Ishikawa (cell line): ENCODE data around the gene LGR6.

Experiments used
- EP300 ChIP-seq: IDR thresholded peaks from 2 replicates; pipeline ENCODE4 v1.6.1; 2012; ENCODE audit warnings: borderline replicate concordance
- FOXM1 ChIP-seq: IDR thresholded peaks from 2 replicates; pipeline ENCODE4 v1.6.1; 2012; ENCODE audit warnings: low read depth, borderline replicate concordance
- NFIC ChIP-seq: IDR thresholded peaks from 2 replicates; pipeline ENCODE4 v1.6.1; 2012
- TAF1 ChIP-seq: IDR thresholded peaks from 2 replicates; pipeline ENCODE4 v1.6.1; 2012; ENCODE audit warnings: low read depth, mild to moderate bottlenecking
- YY1 ChIP-seq: IDR thresholded peaks from 2 replicates; pipeline ENCODE4 v1.6.1; 2012; ENCODE audit warnings: low read depth
- TF ChIP-seq, protein P1 (sequence below): IDR thresholded peaks from 2 replicates; pipeline ENCODE4 v1.6.1; 2012; ENCODE audit warnings: low read depth, mild to moderate bottlenecking
- TF ChIP-seq, protein P2 (sequence below): IDR thresholded peaks from 2 replicates; pipeline ENCODE4 v1.6.1; 2012

DNA sequence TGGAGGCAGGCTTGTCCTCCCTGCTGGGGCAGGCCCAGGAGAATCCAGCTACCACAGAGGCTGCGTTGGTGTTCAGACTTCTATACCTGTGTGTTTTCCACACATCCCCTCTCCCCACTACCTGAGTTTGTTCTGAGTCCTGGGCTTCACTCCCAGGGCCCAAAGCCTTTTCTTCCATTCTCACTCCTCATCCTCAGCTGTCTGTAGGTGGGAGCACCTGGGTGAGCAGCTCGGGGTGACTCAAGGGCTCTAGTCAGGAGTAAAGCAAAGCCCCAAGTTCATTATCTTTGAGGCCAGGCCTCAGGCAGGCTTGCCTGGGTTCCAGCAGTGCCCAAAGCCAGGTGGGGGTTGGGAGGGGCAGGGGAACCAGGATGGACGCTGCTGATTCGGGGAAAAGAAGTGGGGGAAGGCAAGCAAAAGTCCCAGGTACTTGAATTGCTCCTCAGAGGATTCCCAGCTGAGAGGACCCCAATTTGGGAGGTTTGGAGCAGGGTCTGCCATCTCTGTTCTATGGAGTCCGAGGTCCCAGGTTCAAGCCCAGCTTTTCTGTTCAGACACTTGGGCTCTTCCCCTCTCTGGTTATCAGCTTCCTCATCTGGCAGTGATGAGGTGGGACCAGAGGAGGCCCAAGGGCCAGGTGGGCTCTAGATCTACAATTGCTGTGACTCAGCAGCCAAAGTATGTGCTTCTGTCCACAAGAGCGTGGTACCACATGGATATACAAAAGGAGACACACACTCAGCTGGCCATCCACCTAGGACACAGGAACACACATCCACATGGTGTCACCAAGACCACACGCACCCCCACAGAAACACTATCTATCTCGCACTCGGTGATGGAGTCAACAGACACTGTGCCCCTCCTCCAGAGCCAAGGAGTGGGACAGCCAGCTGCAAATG lies 27.4 kb upstream of the LGR6 start:
- TF ChIP-seq FOXM1 (no peak), YY1 (no peak), EP300 (no peak), NFIC (no peak), TAF1 (no peak)
- TF ChIP-seq, protein P1, sequence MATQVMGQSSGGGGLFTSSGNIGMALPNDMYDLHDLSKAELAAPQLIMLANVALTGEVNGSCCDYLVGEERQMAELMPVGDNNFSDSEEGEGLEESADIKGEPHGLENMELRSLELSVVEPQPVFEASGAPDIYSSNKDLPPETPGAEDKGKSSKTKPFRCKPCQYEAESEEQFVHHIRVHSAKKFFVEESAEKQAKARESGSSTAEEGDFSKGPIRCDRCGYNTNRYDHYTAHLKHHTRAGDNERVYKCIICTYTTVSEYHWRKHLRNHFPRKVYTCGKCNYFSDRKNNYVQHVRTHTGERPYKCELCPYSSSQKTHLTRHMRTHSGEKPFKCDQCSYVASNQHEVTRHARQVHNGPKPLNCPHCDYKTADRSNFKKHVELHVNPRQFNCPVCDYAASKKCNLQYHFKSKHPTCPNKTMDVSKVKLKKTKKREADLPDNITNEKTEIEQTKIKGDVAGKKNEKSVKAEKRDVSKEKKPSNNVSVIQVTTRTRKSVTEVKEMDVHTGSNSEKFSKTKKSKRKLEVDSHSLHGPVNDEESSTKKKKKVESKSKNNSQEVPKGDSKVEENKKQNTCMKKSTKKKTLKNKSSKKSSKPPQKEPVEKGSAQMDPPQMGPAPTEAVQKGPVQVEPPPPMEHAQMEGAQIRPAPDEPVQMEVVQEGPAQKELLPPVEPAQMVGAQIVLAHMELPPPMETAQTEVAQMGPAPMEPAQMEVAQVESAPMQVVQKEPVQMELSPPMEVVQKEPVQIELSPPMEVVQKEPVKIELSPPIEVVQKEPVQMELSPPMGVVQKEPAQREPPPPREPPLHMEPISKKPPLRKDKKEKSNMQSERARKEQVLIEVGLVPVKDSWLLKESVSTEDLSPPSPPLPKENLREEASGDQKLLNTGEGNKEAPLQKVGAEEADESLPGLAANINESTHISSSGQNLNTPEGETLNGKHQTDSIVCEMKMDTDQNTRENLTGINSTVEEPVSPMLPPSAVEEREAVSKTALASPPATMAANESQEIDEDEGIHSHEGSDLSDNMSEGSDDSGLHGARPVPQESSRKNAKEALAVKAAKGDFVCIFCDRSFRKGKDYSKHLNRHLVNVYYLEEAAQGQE: no peak
- TF ChIP-seq, protein P2, sequence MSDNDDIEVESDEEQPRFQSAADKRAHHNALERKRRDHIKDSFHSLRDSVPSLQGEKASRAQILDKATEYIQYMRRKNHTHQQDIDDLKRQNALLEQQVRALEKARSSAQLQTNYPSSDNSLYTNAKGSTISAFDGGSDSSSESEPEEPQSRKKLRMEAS: no peak
